ENCODE data around the gene GASK1B.

The GASK1B gene

GRCh38 chr4:158172261-158173258 is at the start of gene GASK1B:
Gene GASK1B, minus strand, starts transcription at chr4:158173025. Its CDS starts 1,650 bp downstream, at chr4:158171375.
- no peak for DNase-seq (ENCODE audit: insufficient read length, low spot score)
- no peak for FAIRE-seq

GRCh38 chr4:158219623-158220022 is 46.8 kb upstream of the GASK1B start:
- no peak for FAIRE-seq
- DNase-seq (ENCODE audit: insufficient read length, low spot score) = no peak

GRCh38 chr4:158217763-158218162 is 44.9 kb upstream of the GASK1B start:
- FAIRE-seq = no peak
- DNase-seq (ENCODE audit: insufficient read length, low spot score) = no peak

GRCh38 chr4:158214856-158215255 is 42.0 kb upstream of the GASK1B start:
- no peak for FAIRE-seq
- DNase-seq (ENCODE audit: insufficient read length, low spot score) = no peak

- FAIRE-seq = no peak
- DNase-seq (ENCODE audit: insufficient read length, low spot score) = no peak
Measured at GRCh38 chr4:158213466-158213865, 40.6 kb upstream of the GASK1B start.

GRCh38 chr4:158211222-158211621 is 38.4 kb upstream of the GASK1B start:
- DNase-seq (ENCODE audit: insufficient read length, low spot score) (no peak), FAIRE-seq (no peak)

- FAIRE-seq = peak; percentile 82
Measured at GRCh38 chr4:158209825-158210807, 37.3 kb upstream of the GASK1B start, which contains the start of gene TMEM144. Gene TMEM144, plus strand, starts transcription at chr4:158210486. Its CDS starts 2,182 bp downstream, at chr4:158212668.

GRCh38 chr4:158208963-158209640 is 36.3 kb upstream of the GASK1B start:
- peak; percentile 31 for FAIRE-seq
- DNase-seq (ENCODE audit: insufficient read length, low spot score) = no peak

More at GRCh38 chr4:158209825-158210807, 37.3 kb upstream of the GASK1B start, which contains the start of gene TMEM144:
- peak; percentile 7 for DNase-seq (ENCODE audit: insufficient read length, low spot score)

GRCh38 chr4:158203929-158204328 is 31.1 kb upstream of the GASK1B start:
- no peak for FAIRE-seq

GRCh38 chr4:158203436-158203835 is 30.6 kb upstream of the GASK1B start:
- no peak for DNase-seq (ENCODE audit: insufficient read length, low spot score)
- FAIRE-seq = peak; percentile 45

More at GRCh38 chr4:158203929-158204328, 31.1 kb upstream of the GASK1B start:
- no peak for DNase-seq (ENCODE audit: insufficient read length, low spot score)

GRCh38 chr4:158202481-158202880 is 29.7 kb upstream of the GASK1B start:
- DNase-seq (ENCODE audit: insufficient read length, low spot score) (no peak), FAIRE-seq (no peak)

- FAIRE-seq (no peak), DNase-seq (ENCODE audit: insufficient read length, low spot score) (no peak)
Measured at GRCh38 chr4:158201876-158202275, 29.1 kb upstream of the GASK1B start.

- DNase-seq (ENCODE audit: insufficient read length, low spot score) (no peak), FAIRE-seq (no peak)
Measured at GRCh38 chr4:158201322-158201721, 28.5 kb upstream of the GASK1B start.

GRCh38 chr4:158200214-158200613 is 27.4 kb upstream of the GASK1B start:
- FAIRE-seq (no peak), DNase-seq (ENCODE audit: insufficient read length, low spot score) (no peak)

GRCh38 chr4:158197194-158197776 is 24.5 kb upstream of the GASK1B start:
- DNase-seq (ENCODE audit: insufficient read length, low spot score) = no peak
- no peak for FAIRE-seq

GRCh38 chr4:158195297-158195696 is 22.5 kb upstream of the GASK1B start:
- DNase-seq (ENCODE audit: insufficient read length, low spot score) (no peak), FAIRE-seq (no peak)

GRCh38 chr4:158193171-158193749 is 20.4 kb upstream of the GASK1B start:
- FAIRE-seq = peak; percentile 79
- DNase-seq (ENCODE audit: insufficient read length, low spot score) = no peak

GRCh38 chr4:158192439-158193158 is 19.8 kb upstream of the GASK1B start:
- FAIRE-seq = peak; percentile 66

GRCh38 chr4:158190718-158191117 is 17.9 kb upstream of the GASK1B start:
- DNase-seq (ENCODE audit: insufficient read length, low spot score) (no peak), FAIRE-seq (no peak)

More at GRCh38 chr4:158192439-158193158, 19.8 kb upstream of the GASK1B start:
- no peak for DNase-seq (ENCODE audit: insufficient read length, low spot score)
